Measurements from ENCODE around the gene CCDC154.
A peak's percentile ranks its signal among the peaks of the same experiment; 100 is the strongest.
"Not testable (repeated sequence)": the region's sequence is repeated elsewhere in the genome, so short reads cannot be mapped to it uniquely, and the experiment has no call there.

The CCDC154 gene, protein sequence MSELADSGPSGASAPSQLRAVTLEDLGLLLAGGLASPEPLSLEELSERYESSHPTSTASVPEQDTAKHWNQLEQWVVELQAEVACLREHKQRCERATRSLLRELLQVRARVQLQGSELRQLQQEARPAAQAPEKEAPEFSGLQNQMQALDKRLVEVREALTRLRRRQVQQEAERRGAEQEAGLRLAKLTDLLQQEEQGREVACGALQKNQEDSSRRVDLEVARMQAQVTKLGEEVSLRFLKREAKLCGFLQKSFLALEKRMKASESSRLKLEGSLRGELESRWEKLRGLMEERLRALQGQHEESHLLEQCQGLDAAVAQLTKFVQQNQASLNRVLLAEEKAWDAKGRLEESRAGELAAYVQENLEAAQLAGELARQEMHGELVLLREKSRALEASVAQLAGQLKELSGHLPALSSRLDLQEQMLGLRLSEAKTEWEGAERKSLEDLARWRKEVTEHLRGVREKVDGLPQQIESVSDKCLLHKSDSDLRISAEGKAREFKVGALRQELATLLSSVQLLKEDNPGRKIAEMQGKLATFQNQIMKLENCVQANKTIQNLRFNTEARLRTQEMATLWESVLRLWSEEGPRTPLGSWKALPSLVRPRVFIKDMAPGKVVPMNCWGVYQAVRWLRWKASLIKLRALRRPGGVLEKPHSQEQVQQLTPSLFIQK

DNA sequence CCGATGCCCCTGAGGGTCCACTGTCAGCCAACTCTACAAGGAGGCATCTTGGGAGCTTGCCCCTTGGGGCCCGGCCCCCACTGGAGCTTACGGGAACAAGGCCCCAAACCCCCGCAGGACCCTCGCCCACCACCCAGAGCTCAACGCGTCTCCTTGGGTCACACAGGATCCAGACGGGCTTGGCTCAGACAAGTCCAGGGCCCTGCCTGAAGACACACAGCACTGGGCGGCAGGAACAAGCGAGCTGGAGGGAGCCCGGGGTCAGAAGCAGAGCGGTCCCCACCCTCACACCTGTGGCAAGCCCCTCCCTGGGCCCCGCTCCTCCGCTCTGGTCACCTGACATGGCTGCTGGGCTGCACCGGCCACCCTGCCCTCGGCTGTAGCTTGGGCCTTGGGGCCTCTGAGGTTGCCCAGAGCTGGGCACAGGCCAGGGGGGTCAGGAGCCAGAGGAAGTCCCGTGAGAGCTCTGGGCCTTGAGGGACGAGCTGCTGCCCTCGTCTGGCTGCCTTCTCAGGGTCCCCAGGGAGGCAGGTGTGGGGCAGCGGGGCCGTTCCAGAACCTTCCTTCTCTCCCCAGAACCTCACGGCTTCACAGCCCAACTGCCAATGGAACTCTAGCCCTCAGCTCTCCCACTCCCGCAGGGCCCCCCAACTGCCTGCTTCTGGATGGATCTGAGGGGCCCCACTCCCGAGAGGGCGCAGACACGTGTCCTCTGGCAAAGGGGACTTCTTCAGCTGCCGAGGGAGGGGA, at the start of gene CCDC154:
CCDC154 (minus strand) TSS at position 577 of the 750 bp plus-strand sequence; CDS start at position 343, 234 bp downstream.
- no peak for DNase-seq

DNA sequence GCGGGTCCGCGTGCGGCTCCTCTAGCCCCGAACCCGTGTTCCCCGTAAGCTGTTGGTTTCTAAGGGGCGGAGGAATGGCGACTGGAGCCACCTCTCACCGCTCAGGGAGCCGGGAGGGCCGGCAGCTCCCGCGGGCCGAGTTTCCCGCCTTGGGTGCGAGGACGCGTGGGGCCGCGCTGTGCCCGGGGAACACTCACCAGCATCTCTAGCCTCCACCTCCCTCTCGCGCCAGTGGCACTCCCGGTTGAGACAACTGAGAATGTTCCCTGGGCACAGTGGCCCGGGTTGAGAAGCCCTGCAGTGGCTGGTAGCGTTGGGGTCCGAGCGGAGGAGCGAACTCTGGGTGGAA, 49.4 kb upstream of the CCDC154 start:
- DNase-seq: no peak

DNA sequence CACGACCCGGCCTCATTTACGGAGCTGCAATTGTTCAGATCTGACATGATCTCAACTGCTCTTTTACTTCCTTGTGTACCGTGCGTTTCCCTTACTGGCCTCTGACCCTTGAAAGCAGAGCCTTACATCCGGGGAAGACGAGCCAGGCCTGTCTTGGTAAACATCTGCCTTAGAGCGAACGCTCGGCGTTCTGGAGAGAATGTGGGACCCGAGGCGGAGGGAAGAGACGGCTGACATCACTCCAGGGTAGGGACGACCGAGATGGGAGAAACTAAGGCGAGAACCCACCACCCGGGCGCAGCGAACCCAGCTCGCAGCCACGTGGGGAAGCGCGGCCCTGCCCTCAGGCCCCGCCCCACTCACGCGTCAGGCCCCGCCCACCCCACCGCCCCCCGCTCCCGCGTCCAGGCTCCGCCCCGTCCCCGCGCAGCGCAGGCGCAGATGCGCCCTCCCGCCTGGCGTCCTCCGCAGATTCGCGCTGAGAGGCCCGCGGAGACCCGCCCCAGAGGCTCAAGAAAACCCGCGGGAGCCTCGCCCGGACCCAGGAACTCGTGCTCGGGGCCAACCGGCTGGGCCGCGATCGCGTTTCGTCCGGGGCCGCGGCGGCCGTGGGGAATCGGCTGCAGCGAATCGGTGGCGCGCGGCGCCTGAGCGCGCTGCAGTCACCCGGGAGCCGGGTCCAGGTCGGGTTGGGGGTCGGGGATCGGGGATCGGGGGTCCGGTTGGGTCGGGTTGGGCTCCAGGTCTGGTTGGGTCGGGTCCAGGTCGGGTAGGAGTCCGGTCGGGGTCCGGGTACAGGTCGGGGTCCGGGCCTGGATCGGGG, 48.8 kb upstream of the CCDC154 start, which contains the start of gene TELO2:
TELO2 (plus strand) TSS at position 438 of the 823 bp plus-strand sequence. CDS start 922 bp downstream, outside the sequence.
- peak; percentile 70 for DNase-seq

DNA sequence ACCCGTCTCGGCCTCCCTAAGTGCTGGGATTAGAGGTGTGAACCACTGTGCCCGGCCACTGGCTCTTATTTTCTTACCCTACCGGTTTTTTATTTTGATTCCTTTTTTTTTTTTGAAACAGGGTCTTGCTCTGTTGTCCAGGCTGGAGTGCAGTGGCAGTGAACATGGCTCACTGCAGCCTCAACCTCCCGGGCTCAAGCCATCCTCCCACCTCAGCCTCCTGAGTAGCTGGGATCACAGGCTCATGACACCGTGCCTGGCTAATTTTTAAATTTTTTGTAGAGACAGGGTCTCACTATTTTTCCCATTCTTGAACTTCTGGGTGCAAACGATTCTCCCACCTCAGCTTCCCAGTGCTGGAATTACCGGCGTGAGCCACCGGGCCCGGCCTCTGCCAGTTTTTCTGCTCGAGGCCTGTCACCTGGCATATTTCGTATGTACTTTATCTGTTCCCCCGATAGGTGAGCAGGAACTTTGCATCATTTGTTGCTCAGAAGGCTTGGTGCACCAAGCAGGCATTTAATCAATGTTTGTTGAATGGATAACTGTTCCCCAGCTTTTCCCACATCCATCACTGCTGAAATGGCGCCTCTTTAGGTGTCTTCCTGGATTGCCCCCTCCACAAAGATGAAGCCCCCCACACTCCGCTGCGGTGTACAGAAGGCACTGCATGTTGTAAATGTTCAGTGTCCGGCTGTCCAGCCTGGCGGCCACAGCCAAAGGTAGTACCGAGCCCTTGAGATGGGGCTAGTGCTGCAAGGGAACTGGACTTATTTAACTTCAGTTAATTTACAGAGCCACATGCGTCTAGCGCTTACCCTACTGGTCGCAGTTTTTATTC, 47.9 kb upstream of the CCDC154 start:
- DNase-seq: no peak

DNA sequence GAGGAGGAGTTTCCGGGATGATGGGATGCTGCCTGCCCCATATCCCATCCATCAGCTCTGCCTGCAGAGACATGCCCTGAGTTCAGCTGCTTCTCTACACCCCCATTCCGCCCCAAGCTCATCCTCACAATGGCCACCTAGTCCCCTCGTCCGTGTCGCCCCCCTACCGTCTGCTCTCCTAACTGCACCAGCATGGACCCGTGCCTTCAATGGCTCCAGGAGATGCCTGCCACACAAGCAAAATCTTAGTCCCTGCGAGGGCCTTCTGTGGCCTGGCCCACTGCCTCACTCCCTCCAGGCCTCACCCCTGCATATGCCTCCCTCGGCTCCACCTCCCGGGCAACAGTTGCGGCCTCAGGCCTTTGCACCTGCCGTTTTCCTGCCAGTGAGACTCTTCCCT, 47.0 kb upstream of the CCDC154 start:
- no peak for DNase-seq

DNA sequence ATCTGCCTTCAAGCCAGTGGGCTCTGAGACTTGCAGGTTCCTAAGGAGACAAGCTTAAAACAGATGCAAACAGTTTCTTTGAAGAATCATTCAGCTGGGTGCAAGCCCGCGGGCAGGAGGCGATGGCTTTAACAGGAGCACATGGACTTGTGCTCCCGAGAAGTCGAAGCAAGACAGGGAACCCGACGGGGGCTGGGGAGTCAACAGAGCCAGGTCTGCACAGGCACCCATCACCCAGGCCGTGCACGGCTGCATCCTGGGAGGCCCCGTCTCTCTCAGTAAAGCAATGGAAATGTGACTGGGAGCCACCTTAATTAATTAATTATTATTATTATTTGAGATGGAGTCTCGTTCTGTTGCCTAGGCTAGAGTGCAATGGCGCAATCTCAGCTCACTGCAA, 44.7 kb upstream of the CCDC154 start:
- no peak for DNase-seq

DNA sequence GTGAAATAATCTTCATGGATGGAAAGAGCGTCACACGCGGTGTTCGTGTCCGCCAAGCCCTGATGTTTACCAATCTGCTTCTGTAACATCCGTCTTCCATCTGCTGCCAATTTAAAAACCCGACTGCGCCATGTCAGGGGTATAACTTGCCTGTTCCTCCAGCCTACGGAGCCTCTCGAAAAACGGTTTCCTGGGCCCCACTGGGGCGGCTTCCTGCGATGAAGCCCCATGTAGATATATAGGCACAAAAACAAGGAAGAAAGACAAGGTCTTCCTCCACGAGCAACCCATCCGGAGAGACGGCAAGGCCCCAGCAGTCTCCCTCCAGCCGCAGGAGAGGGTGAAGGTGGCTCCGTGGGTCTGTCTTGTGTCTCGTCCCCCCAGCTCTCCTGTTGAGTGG, 44.3 kb upstream of the CCDC154 start, which contains the start of gene PTX4:
PTX4 (minus strand) TSS at position 326 of the 400 bp plus-strand sequence; CDS start at position 291, 35 bp downstream.
- DNase-seq: no peak

DNA sequence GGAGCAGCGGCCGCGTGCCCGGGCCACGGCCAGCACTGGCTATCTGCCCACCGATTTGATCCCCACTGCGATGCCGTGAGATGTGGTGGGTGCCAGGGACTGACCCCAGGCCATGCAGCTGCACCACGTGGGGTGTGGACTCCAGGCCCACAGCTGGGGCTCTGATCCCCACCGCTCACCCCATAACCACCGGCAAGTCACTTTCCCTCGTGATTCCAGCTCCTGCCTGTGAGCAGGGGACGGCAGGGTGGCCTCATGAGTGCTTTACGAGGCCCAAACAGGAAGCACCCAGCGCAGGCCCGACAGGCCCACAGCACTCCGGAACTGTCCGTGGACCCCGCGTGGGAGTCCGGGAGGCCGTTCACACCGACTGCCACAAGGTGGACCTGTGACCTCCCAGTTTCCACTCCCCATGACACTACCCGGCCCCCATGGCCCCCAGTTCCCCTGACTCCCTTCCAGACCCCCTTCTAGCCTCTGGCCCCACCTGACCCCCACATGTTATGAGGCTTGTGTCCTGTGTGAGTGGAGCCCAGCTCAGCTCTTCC, 43.8 kb upstream of the CCDC154 start:
- no peak for DNase-seq

DNA sequence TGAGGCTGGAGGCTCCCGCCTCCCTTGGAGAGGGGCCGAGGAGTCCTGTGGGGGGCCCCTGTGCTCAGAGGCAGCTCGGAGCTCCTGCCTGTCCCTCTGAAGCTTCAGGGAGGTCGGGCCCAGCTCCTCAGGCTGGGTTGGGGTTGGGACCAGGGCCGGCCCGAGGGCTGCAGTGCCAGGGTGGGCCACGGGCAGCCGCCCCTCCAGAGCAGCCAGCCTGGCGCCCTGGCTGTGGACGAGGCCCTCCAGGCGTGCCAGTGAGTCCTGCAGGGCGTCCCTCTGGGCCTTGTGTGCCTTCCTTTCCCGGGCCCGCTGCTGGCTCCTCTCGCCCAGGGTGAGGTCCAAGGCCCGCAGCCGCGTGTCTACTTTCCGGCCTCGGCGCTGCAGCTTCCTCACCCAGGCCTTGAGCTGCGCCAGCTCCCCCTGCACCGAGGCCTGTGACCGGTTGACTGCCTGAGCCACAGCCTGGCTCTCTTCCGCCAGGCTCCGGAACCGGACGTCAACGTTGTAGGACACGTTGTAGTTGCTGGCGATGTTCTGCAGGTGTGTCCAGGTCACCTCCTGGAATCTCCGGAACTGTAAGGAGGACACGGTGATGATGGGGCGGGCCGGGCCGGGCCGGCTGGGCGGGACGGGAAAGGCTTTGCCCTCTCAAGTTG, 43.2 kb upstream of the CCDC154 start:
- DNase-seq: no peak

DNA sequence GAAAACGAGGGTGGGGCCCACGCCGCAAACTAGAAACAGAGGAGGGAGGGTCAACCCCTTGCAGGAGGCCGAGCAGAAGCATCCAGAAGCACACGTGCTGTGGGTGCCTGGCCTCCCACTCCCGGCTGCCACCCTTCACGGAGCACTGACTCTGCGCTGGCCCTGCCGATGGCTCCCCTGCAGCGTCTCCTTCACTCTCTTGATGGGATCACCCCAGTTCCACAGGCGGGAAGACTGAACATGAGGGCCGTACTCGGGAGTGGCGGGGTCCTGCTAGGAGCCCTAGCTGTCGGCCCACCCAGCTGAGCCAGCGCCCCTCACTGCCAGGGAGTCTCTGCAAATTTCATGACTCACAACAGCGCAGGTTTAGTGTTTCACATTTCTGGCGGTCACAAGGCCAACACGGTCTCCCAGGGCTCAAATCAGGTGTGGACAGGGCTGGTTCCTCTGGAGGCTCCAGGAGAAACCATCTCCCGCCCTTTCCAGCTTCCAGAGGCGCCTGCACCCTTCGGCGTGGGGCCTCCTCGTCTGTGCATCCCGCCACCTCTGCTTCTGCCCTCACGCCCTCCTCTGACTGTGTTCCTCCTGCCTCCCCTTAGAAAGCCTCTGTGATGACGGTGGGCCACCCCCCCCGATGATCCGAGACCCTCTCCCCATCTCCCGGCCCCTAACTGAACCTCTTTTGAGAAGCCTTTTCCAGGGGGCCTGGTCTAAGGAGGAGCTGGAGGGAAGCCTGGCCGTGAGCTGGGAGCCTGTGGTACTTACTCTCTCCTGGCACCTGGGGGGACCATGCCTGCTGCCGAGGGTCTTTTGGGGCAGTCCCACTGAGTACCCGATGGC, 42.4 kb upstream of the CCDC154 start:
- no peak for DNase-seq

DNA sequence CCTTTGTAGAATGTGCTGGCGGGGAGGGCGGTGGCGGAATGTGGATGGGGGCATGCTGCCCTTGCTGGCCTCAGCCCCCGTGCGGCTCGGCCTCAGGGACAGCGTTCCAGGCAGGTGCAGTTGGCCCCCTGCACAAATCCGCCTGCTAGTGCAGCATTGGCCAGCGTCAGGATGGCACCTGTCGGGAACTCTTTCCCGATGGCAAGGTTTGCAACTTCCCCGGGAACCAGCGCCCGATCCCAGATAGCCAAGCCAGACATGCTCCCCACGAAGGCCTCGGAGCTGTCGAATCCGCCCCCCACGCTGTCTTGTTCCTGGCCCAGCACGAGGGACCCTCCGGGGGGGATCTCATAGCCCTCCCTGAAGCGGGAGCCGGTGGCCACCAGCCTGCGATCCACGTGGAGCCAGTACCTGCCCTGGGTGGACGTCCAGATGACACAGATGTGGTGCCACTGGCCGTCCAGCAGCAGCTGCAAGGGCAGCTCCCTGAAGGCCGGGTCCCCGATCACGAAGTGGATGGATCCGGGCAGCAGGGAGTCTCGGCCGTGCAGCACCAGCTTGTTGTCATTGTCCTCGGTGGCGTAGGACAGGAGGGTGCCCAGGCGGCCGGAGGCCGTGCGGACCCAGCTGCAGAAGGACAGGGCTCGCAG, 41.6 kb upstream of the CCDC154 start:
- DNase-seq: no peak

DNA sequence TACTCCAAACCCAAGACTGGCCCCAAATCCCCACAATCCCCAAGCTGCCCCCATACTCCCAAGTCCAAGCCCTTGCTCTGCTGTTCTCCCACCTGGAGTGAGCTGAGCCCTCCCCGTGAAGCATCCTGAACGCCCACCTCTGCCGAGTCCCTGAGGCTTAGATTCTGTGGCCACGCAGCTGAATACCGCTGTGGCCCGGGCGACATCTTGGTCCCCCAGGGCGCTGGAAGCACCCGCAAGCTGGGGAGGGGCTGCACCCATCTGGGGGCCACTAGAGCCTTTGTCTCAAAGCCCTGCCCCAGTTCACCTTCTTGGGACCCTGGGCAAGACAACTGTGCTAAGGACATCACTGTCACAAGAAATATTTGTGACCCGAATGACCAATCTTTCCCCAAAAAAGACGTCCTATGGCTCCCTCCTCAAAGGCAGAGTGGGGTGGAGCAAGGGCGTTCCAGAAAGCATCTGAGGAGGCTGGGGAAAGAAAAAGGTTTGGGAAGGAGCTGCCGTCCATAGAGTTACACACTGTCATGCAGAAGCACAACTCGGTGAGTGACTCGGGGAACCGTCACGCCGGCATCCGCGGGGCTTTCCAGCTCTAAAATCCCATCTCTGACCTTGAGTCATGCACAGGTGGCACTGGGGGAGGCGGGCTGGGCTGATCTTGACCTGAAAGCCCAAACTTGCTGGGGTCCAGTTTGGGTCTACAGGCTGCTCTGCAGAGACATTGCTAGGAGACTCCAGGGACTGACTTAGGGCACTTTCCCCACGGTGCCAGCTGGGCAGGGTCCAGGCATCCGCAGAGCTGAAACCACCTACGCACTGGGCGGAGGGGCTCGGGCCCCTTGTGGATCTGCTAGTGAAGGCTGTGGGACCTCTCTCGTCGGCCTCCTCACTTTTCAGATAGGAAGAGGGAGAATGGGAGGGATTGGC, 37.8 kb upstream of the CCDC154 start:
- no peak for DNase-seq

DNA sequence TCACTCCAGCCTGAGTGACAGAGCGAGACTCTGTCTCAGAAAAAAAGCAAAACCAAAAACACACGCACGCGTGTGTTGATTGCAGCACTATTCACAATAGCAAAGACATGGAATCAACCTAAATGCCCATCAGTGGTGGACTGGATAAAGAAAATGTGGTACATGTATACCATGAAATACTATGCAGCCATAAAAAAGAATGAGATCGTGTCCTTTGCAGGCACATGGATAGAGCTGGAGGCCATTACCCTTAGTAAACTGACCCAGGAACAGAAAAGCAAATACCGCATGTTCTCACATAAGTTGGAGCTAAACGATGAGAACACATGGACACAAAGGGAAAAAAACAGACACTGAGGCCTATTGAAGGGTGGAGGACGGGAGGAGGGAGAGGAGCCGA, 34.6 kb upstream of the CCDC154 start:
- DNase-seq: not testable (repeated sequence)

DNA sequence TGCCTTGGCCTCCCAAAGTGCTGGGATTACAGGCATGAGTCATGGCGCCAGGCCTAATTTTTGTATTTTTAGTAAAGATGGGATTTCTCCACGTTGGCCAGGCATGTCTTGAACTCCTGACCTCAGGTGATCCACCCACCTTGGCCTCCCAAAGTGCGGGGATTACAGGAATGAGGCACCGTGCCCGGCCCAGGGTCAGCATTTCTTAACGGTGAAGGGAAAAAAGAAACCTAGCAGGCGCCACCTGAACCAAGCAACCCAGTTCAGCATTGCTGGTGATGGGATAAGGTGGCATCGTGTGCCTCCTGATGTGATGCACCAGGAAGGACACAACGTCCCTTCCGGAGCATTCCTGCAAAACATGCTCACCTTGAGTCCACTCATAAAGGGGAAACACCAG, 32.7 kb upstream of the CCDC154 start:
- DNase-seq: no peak

DNA sequence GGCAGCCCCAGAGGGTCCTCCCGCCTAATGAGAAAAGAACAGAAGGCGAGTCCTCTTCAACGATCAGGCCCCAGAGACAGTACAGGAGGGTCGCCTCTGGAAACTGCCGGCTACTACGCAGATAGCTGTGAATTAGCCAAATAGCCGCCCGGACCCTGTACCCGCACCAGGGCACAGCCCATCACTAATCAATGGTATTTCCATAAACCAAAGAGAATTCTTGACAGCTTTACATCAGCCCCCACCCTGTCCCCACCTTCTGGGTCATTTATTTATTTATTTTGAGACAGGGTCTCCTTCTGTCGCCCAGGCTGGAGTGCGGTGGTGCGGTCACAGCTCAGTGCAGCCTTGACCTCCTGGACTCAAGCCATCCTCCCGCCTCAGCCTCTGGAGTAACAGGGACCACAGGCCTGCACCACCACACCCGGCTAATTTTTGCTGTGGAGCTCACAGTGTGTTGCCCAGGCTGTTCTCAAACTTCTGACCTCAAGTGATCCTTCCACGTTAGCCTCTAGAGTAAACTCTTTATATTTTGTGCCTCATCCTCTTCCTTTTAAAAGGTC, 31.3 kb upstream of the CCDC154 start:
- DNase-seq: no peak

DNA sequence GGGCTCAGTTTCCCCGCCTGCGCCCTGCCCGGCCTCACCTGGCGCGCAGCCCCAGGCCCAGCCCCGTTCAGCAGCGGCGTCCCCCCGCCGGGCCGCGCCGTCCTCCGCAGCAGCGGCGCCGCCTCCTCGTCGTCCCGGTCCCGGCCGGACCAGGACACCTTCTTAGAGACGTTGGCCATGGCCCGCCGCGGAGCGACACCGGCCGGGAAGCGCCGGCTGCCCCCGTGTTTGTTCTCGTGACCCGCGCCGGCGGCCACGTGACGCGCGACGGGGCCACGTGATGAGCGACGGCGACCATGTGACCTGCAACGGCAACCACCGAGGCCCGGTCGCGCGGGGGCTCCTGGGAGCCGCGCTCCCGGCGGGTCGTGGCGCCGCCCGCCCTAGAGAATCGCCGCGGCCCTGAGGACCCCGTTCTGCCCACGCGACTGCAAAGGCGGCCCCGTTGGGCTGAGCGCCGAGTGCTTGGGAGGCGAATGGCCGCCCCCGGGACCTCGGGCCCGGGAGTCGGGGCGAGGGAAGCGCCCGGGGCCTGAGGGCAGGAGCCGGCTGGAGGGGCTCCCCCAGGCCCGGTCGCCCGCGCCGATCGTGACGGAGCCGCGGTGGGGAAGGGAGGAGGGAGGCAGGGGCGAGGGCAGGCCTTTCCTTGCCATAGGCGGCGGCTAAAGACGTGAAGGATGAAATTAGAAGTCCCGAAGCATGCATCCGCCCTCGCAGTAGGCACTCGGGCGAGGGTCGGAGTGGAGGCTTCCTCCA, 30.6 kb upstream of the CCDC154 start, which contains the start of gene CLCN7:
CLCN7 (minus strand) TSS at position 233 of the 756 bp plus-strand sequence; CDS start at position 179, 54 bp downstream.
- DNase-seq: peak; percentile 68

Data from NCI-H1436 (cell line).